PFSK-1 (cell line): ENCODE results near the gene IDUA.

Source experiments
- FOXP2 ChIP-seq: optimal IDR thresholded peaks from 2 replicates; pipeline ENCODE3; 2011; ENCODE audit warnings: borderline replicate concordance, control low read depth, inconsistent platforms; ENCODE audit not compliant: insufficient read depth; ENCODE audit errors: extremely low read length, extremely low read depth
- POLR2AphosphoS5 ChIP-seq: IDR thresholded peaks from 2 replicates; pipeline ENCODE4 v1.6.1; 2012; ENCODE audit warnings: low read depth, mild to moderate bottlenecking, control low read depth, low read length, moderate library complexity
- SIN3A ChIP-seq: IDR thresholded peaks from 2 replicates; pipeline ENCODE4 v1.6.1; 2012; ENCODE audit warnings: mild to moderate bottlenecking, low read length, moderate library complexity, borderline replicate concordance; ENCODE audit not compliant: insufficient read depth
- TAF1 ChIP-seq: IDR thresholded peaks from 2 replicates; pipeline ENCODE4 v1.6.1; 2012; ENCODE audit warnings: low read length, control low read depth, borderline replicate concordance; ENCODE audit not compliant: insufficient read depth
- TF ChIP-seq, protein P1 (sequence below), 2 experiments: IDR thresholded peaks; 2 replicates each; pipeline versions ENCODE4 v1.6.1 to v1.8.0; 2011 to 2012; ENCODE audit warnings: low read depth in 2 of 2, low read length in 2 of 2, control low read depth in 1 of 2, inconsistent platforms in 1 of 2, mild to moderate bottlenecking in 1 of 2, moderate library complexity in 1 of 2; ENCODE audit not compliant: insufficient read depth in 1 of 2

The IDUA gene

GRCh38 chr4:968621-969394 is 18.0 kb upstream of the IDUA start:
- no peak for TF ChIP-seq FOXP2

DNA sequence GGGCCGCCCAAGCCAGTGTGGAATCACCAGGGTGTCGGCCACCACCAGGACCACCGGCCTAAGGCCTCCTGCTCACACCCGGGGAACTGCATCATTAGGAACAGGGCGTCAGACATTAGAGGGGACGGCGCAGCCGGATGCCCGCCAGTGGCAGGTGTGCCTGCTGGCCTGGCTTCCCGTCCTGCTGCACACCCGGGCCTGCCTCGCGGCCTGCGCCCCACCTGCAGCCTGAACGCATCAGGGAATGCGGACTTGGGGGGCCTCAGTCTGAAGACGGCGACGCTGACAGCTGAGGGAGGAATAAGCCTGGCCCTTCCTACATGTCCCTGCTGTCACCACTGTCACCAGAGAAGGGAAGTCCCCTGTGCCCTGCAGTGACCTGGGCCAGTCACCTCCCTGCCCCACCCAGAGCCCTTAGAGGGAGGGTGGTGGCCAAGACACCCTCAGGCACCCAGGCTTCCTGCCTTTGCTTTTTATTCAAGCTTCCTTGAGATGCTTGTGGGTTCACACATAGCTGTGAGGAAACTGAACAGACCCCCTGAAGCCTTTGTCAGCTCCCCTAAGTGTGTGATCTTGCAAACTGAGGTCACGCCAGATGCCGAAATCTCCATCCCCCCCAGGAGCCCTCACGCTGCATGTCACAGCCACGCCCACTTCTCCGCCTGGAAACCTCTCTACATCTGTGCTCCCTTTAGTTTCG is 16.6 kb upstream of the IDUA start:
- no peak for TF ChIP-seq SIN3A
- no peak for TF ChIP-seq POLR2AphosphoS5
- TF ChIP-seq TAF1, result no peak
- TF ChIP-seq FOXP2, result no peak
- TF ChIP-seq, protein P1, sequence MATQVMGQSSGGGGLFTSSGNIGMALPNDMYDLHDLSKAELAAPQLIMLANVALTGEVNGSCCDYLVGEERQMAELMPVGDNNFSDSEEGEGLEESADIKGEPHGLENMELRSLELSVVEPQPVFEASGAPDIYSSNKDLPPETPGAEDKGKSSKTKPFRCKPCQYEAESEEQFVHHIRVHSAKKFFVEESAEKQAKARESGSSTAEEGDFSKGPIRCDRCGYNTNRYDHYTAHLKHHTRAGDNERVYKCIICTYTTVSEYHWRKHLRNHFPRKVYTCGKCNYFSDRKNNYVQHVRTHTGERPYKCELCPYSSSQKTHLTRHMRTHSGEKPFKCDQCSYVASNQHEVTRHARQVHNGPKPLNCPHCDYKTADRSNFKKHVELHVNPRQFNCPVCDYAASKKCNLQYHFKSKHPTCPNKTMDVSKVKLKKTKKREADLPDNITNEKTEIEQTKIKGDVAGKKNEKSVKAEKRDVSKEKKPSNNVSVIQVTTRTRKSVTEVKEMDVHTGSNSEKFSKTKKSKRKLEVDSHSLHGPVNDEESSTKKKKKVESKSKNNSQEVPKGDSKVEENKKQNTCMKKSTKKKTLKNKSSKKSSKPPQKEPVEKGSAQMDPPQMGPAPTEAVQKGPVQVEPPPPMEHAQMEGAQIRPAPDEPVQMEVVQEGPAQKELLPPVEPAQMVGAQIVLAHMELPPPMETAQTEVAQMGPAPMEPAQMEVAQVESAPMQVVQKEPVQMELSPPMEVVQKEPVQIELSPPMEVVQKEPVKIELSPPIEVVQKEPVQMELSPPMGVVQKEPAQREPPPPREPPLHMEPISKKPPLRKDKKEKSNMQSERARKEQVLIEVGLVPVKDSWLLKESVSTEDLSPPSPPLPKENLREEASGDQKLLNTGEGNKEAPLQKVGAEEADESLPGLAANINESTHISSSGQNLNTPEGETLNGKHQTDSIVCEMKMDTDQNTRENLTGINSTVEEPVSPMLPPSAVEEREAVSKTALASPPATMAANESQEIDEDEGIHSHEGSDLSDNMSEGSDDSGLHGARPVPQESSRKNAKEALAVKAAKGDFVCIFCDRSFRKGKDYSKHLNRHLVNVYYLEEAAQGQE (IDR thresholded peaks at IDR 0.05; ENCODE audit: insufficient read depth in 1 of 2, low read depth in 2 of 2, low read length in 2 of 2), result no peak

GRCh38 chr4:970854-971520 is 15.9 kb upstream of the IDUA start:
- TF ChIP-seq POLR2AphosphoS5, result no peak
- TF ChIP-seq SIN3A, result no peak
- TF ChIP-seq, protein P1 (IDR thresholded peaks at IDR 0.05; ENCODE audit: insufficient read depth in 1 of 2, low read depth in 2 of 2, low read length in 2 of 2), result no peak
- no peak for TF ChIP-seq FOXP2
- TF ChIP-seq TAF1, result no peak

DNA sequence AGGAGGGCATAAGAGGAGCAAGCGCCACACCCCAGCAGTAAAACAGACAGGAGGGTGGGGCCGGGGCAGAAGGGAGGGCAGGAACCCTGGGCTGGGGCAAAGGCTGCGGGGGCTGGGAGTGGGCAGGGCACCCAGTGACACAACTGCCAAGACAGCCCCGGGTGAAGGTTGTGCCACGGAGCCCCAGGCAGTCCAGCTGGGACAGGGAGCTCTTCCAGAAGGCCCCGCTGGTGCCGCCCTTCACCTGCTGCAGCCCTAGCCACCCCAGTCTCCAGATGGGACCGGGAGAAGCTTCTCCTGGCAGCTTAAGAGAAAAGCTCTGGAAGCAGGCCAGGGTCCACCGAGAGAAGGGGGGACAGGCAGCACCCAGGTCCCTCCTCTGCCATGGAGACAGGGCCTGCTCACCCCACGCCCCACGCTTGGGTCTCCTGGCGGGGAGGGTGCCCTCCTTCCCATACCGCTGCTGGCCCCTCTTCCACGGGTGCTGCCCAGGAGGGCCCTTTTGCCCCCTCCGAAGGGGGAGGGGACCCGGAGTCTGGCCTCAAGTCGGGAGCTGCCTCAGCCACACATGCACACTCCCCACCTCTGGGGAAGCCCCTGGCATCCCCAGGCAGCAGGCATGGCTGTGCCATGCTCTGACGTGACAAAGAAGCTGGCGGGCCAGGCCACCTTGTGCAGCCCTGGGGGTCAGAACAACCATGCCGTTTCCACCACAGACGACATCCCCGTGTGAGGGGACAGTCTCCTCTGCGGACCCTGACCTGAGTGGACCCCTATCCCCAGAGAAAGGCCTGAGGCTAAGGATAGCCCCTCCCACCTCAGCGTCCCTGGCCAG is 15.0 kb upstream of the IDUA start:
- TF ChIP-seq FOXP2, result no peak

DNA sequence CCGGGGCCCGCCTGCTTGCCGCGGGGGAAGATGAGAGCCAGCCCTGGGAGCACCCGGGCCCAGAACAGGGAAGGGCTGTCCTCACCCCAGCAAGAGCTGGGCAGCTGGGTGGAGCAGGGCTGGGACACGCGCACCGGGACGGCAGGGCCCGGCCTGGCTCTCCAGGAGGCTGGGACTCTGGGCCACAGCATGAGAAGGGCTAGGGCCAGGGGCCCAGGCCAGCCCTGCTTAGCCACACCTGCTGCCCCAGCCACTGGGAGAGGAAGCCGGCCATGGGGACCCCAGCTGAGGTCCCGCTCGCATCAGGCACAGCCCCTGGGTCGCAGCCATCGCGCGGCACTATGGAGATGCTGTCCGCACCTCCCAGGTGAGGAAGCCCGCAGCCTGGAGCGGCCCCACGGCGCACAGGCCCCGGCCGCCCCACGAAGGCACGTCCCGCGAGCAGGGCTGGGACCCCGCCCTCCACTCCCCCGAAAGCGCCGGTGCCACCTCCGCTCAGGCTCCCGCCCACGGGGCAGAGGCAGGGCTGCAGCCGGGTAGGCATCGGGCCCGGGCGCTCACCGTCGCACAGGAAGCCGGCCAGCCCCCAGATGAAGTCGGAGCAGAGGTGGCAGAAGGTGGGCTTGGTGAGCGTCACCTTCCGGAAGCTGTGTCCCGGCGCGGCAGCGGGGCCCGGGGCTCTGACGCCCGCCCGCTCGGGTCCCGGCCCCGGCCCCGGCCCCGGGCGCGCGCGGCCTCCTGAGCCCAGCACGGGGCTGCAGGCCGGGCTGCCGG is 14.0 kb upstream of the IDUA start:
- TF ChIP-seq TAF1 (no peak), FOXP2 (no peak), SIN3A (no peak), POLR2AphosphoS5 (no peak)
- TF ChIP-seq, protein P1 (IDR thresholded peaks at IDR 0.05; ENCODE audit: insufficient read depth in 1 of 2, low read depth in 2 of 2, low read length in 2 of 2), result no peak
